KOPT-K1 (cell line): ENCODE measurements around the gene VWA1.
"Not testable (repeated sequence)": the region's sequence is repeated elsewhere in the genome, so short reads cannot be mapped to it uniquely, and the experiment has no call there.

Experiments used
- H3K27ac ChIP-seq: fragments of 200-600 bp; sonication (generic); 2 replicates; pipeline ENCODE4 v1.5.1; 2016; ENCODE audit warnings: antibody characterized with exemption, mild to moderate bottlenecking, low read depth, low read length; ENCODE audit not compliant: poor library complexity, severe bottlenecking
- H3K36me3 ChIP-seq: fragments of 200-600 bp; sonication (generic); 2 replicates; pipeline ENCODE4 v1.5.1; 2017; ENCODE audit warnings: antibody characterized with exemption, mild to moderate bottlenecking, low read length, moderate library complexity; ENCODE audit not compliant: insufficient read depth
- H3K9me3 ChIP-seq: fragments of 200-600 bp; sonication (generic); 2 replicates; pipeline ENCODE4 v1.5.1; 2017; ENCODE audit warnings: antibody characterized with exemption, low read length, mild to moderate bottlenecking; ENCODE audit not compliant: insufficient read depth, poor library complexity, severe bottlenecking

The VWA1 gene

GRCh38 chr1:1485755-1486317 is 50.3 kb downstream of the VWA1 start:
- H3K36me3 ChIP-seq = peaks cover 81% of the 10 kb centered on the region
- not testable (repeated sequence) for H3K27ac ChIP-seq, H3K9me3 ChIP-seq

GRCh38 chr1:1487701-1488100 is 52.2 kb downstream of the VWA1 start:
- H3K36me3 ChIP-seq = peaks cover 91% of the 10 kb centered on the region
- no peak overlapping the region for H3K27ac ChIP-seq
- H3K9me3 ChIP-seq = no peaks in the 10 kb centered on the region

DNA sequence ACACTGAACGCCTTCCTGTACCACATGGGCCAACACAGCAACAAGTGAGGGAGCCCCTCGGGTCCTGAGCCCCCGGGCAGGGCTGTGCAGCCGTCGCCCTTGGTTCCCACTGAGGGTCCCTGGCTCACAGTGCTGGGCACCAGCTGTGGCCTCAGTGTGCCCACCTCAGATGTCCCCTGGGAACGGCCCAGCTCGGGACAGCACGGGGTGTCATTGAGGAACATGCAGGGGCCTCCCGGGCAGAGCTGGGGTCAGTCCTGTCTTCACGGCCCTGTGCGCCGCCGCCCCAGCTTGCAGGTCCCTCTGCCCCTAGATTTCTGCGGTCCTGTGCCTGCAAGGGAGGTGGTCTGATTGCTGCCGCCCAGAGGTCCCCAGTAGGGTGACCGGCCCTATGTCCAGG is 53.7 kb downstream of the VWA1 start:
- no peak overlapping the region for H3K27ac ChIP-seq
- peaks cover 6% of the 10 kb centered on the region for H3K9me3 ChIP-seq
- peaks cover 90% of the 10 kb centered on the region for H3K36me3 ChIP-seq

- Histone ChIP-seq H3K27ac (no peak overlapping the region), H3K9me3 (peaks cover 6% of the 10 kb centered on the region), H3K36me3 (peaks cover 85% of the 10 kb centered on the region)
Observed at GRCh38 chr1:1489861-1490260, 54.4 kb downstream of the VWA1 start.

DNA sequence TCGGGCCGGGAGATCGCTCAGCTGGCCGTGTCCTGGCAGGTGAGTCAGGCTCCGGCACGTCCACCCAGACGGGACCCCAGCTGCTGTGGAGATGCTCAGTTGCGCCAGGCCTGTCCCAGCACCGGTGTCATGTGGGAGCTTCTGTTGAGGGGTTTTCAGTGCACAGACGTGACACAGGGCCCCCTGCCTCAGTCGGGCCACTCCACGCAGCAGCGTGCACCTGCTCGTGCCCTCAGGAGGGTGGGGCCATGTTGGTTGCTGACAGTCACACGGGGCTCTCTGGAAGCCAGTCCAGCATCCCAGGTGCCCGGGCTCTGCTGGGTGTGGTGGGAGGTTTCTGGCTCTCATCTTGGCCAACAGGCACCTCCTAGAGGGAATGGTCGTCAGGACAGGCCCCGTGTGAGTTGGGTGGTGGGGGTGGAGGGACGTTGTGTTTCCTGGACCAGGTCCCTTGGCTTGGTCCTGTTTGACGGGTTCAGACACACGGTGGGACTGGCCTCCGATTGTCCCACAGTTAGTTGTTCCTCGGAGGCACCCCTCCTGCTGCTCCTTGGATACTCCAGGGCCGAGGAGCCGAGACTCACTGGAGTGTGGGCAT is 55.2 kb downstream of the VWA1 start:
- H3K27ac ChIP-seq = no peak overlapping the region
- peaks cover 84% of the 10 kb centered on the region for H3K36me3 ChIP-seq

DNA sequence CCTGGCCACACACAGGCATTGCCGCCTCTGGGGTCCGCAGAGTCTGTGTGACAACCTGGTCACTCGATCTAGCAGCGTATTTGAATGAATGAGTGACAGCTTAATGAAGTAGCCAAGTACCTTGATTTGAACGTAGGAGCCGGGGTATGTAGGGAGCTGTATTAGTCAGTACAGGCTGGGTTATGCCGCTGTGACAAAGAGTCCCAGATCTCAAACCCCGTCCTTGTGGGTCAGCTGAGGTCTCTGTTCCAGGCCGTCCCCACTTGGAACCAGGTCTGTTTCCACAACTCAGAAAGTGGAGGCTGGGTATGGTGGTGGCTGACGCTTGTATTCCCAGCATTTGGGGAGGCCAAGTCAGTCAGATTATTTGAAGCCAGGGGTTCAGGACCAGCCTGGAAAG is 56.1 kb downstream of the VWA1 start:
- no peak overlapping the region for H3K27ac ChIP-seq
- peaks cover 88% of the 10 kb centered on the region for H3K36me3 ChIP-seq
- peaks cover 6% of the 10 kb centered on the region for H3K9me3 ChIP-seq

More for the DNA sequence above, 55.2 kb downstream of the VWA1 start:
- peaks cover 6% of the 10 kb centered on the region for H3K9me3 ChIP-seq
